Calu3 (cell line): Measurements from ENCODE around the gene GTF2H1. TPM values are rescaled to one million over a fixed set of nuclear protein-coding genes. Genes with fewer than 3 reads are reported as not detected.

Source experiments
- BruUV-seq: library from RNA; stranded (reverse); fragments of 400-500 nt; replicated peaks from 2 replicates; lab custom pipeline; 2021; lab: Mats Ljungman, UMichigan
- CTCF ChIA-PET: fragments of 300-600 bp; sonication (Branson Sonifier 250); formaldehyde crosslinking; loops from one replicate; lab custom pipeline; 2022; ENCODE audit warnings: antibody characterized with exemption; lab: Charles Lee
- DNase-seq: peaks from one replicate; pipeline ENCODE4 v3.0.0; 2022
- H3K27ac Mint-ChIP-seq: one replicate; pipeline ENCODE4 v1.8.0; 2022; ENCODE audit warnings: mixed read lengths; ENCODE audit not compliant: unreplicated experiment
- H3K27me3 Mint-ChIP-seq: one replicate; pipeline ENCODE4 v1.8.0; 2022; ENCODE audit warnings: mixed read lengths; ENCODE audit not compliant: unreplicated experiment
- H3K36me3 Mint-ChIP-seq: one replicate; pipeline ENCODE4 v1.8.0; 2022; ENCODE audit warnings: mild to moderate bottlenecking, moderate library complexity, mixed read lengths; ENCODE audit not compliant: insufficient read depth, unreplicated experiment
- H3K4me1 Mint-ChIP-seq: one replicate; pipeline ENCODE4 v1.8.0; 2022; ENCODE audit warnings: mild to moderate bottlenecking, low read depth, mixed read lengths; ENCODE audit not compliant: unreplicated experiment
- H3K4me3 Mint-ChIP-seq: one replicate; pipeline ENCODE4 v1.8.0; 2022; ENCODE audit warnings: mild to moderate bottlenecking, low read depth, moderate library complexity, mixed read lengths; ENCODE audit not compliant: unreplicated experiment
- H3K9me3 Mint-ChIP-seq: one replicate; pipeline ENCODE4 v1.8.0; 2022; ENCODE audit warnings: low read depth, mixed read lengths; ENCODE audit not compliant: unreplicated experiment
- intact Hi-C: fragments of 100-400 bp; cut with micrococcal nuclease; formaldehyde crosslinking; loops from one replicate; pipeline ENCODE4 v1.10.0; 2022; ENCODE audit not compliant: unreplicated experiment
- total RNA-seq: library from RNA; stranded (reverse); gene quantifications from 2 replicates; pipeline ENCODE4 v1.2.3, GENCODE V29; 2022
- TF ChIP-seq, protein P1 (sequence below): fragments of 200-600 bp; IDR thresholded peaks from one replicate; pipeline ENCODE4 v1.8.0; 2022; ENCODE audit warnings: antibody characterized with exemption; ENCODE audit not compliant: unreplicated experiment

The GTF2H1 gene
- total RNA-seq, 1 experiment from 2014 or later: 43.0 TPM

DNA sequence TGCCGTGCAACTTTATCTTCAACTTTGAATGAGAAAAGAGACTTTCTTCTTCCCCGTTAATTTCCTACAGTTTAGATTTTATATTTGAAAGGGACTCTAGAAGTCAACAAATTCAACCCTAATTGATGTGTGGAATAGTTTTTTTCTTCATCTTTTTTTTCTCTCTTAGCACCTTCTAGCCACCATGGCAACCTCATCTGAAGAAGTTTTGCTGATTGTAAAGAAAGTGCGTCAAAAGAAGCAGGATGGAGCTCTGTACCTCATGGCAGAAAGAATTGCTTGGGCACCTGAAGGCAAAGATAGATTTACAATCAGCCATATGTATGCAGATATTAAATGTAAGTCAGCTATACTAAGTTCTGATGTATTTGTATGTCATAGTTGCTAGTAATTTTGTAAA lies 10.5 kb downstream of the GTF2H1 start:
- Mint-ChIP-seq H3K27me3 (no peaks in the 10 kb centered on the region), H3K9me3 (no peaks in the 10 kb centered on the region), H3K4me3 (no peak overlapping the region), H3K36me3 (peaks cover 50% of the 10 kb centered on the region), H3K27ac (no peak overlapping the region), H3K4me1 (peaks cover 24% of the 10 kb centered on the region)
- DNase-seq: no peak
- TF ChIP-seq, protein P1, sequence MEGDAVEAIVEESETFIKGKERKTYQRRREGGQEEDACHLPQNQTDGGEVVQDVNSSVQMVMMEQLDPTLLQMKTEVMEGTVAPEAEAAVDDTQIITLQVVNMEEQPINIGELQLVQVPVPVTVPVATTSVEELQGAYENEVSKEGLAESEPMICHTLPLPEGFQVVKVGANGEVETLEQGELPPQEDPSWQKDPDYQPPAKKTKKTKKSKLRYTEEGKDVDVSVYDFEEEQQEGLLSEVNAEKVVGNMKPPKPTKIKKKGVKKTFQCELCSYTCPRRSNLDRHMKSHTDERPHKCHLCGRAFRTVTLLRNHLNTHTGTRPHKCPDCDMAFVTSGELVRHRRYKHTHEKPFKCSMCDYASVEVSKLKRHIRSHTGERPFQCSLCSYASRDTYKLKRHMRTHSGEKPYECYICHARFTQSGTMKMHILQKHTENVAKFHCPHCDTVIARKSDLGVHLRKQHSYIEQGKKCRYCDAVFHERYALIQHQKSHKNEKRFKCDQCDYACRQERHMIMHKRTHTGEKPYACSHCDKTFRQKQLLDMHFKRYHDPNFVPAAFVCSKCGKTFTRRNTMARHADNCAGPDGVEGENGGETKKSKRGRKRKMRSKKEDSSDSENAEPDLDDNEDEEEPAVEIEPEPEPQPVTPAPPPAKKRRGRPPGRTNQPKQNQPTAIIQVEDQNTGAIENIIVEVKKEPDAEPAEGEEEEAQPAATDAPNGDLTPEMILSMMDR: no peak
- CTCF ChIA-PET: no interaction called here
- no TSS peak for BruUV-seq
- intact Hi-C loops: no loop called here

DNA sequence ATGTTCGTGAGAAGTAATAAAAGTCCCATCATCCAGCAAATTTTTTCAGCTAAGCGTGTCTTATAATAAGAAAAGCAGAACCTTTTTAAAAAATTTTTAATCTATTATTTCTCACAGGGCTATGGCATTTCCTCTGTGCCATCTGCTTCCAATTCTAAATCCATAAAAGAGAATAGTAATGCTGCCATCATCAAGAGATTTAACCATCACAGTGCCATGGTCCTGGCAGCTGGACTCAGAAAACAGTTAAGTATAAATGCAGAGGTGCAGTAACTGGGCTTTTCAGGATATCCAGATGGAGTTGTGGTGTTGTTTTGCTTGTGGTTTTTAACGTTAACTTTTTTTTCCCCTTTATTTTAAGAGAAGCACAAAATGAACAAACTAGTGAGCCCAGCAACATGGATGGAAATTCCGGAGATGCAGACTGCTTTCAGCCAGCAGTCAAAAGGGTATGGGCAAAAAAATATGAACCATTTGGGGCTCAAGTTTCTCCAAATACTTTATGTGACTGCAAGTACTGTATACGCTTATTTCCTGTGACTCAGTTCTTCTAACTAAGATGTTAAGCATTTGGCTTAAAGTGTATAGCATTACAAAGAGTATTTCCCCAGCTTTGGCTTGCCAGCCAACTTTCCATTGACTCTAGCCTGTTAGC lies 25.2 kb downstream of the GTF2H1 start:
- CTCF ChIA-PET: interaction anchor here (1.2 kb wide), 1 partner anchor 13 kb away, joined by 4 read pairs; no protein-coding TSS in a partner anchor
- intact Hi-C loops: no loop called here
- Mint-ChIP-seq H3K9me3 (no peaks in the 10 kb centered on the region), H3K27ac (no peak overlapping the region), H3K36me3 (peaks cover 20% of the 10 kb centered on the region), H3K4me1 (no peaks in the 10 kb centered on the region), H3K4me3 (no peak overlapping the region), H3K27me3 (no peaks in the 10 kb centered on the region)
- TF ChIP-seq, protein P1: no peak
- BruUV-seq: no TSS peak
- no peak for DNase-seq

DNA sequence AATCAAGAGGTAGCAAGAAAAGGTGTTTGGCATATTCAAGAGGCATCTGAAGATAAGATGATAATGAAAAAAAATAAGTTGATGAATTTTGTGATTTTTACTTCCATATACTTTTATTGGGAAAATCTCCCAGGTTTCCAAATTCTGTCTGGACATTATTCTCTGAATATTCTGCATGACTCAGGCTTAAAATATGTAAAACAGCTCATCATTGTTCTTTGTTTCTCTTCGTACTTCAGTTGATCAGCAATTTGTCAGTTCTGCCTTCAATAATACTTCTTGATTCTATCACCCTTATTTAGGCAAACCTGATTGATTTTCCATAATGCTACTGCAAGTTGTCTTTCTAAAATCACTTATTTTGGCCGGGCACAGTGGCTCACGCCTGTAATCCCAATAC lies 30.2 kb downstream of the GTF2H1 start:
- Mint-ChIP-seq H3K4me1 (no peaks in the 10 kb centered on the region), H3K4me3 (no peak overlapping the region)

DNA sequence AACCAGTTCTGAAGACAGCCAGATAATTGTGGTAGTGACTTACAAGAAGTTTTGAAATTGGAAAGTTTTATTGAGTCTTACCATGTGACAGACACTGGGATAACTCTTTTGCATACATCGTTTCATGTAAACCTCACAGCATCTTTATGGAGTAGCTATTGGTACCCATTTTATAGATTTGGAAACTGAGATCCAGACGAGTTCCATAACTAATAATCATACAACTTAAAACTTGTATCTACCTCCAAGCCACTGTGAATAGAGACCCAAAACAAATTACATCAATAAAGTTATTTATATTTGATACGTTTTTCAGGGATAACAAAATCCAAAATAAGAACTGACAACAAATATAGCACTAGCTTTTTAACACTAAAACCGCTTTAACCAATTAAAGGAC lies 36.3 kb downstream of the GTF2H1 start:
- Mint-ChIP-seq H3K36me3 (peaks cover 40% of the 10 kb centered on the region), H3K27me3 (no peaks in the 10 kb centered on the region), H3K4me1 (no peaks in the 10 kb centered on the region), H3K9me3 (no peaks in the 10 kb centered on the region), H3K4me3 (no peak overlapping the region), H3K27ac (no peak overlapping the region)
- TF ChIP-seq, protein P1: no peak
- CTCF ChIA-PET: no interaction called here
- intact Hi-C loops: no loop called here
- BruUV-seq: no TSS peak
- no peak for DNase-seq

More for the DNA sequence above, 30.2 kb downstream of the GTF2H1 start:
- no peak overlapping the region for H3K27ac Mint-ChIP-seq
- TF ChIP-seq, protein P1: no peak
- H3K9me3 Mint-ChIP-seq: no peaks in the 10 kb centered on the region
- BruUV-seq: no TSS peak
- peaks cover 37% of the 10 kb centered on the region for H3K36me3 Mint-ChIP-seq
- DNase-seq: no peak
- CTCF ChIA-PET: no interaction called here
- H3K27me3 Mint-ChIP-seq: no peaks in the 10 kb centered on the region
- intact Hi-C loops: no loop called here
